ENCODE data around the gene CYP2A6. TPM values are rescaled to one million over a fixed set of nuclear protein-coding genes. Genes with fewer than 3 reads are reported as not detected.

CYP2A6 gene
- total and polyA plus RNA-seq, 2 donors = 1.5 TPM; not detected in 1

DNA sequence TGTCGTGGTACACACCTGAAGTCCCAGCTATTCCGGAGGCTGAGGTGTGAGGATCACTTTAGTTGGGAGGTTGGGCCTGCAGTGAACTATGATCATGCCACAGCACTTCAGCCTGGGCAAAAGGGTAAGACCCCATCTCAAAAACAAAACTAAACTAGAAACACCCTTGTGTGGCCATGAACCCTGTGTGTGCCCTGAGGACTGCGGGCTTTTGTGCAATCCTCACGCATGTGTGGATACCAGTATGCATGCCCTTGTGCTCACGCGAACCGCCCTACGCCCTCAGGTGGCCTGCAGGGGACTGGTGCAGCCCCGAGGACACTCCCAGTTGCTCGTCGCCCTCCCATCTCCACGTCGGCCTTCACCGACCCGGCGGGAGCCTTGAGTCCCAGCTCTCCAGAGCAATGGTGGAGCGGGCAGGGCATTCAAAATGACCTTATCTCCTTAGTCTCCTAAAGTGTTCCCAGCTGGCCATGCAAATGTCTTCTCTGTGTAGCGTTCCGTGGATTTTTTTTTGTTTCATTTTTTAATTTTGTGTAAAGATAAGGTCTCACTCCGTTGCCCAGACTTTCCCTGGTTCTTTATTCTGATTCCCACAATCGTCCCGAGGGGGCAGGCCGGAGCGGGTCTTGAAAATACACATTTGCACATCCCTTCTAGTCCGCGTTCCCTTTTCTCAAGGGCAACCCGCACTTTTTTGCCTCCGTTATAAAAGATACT, 52.1 kb downstream of the CYP2A6 start:
- Histone ChIP-seq H3K4me1 (ENCODE audit: insufficient read depth) (no peaks in the 10 kb centered on the region), H3K4me3 (ENCODE audit: low read depth, low read length) (peak overlapping the region; percentile 14), H3K36me3 (ENCODE audit: insufficient read depth) (peaks cover 5% of the 10 kb centered on the region), H3K27ac (ENCODE audit: low read depth) (peak overlapping the region; percentile 75)
- no peak for DNase-seq (ENCODE audit: extremely low spot score)
- 11% methylated on average over 28 of the region's 28 CpGs for WGBS

DNA sequence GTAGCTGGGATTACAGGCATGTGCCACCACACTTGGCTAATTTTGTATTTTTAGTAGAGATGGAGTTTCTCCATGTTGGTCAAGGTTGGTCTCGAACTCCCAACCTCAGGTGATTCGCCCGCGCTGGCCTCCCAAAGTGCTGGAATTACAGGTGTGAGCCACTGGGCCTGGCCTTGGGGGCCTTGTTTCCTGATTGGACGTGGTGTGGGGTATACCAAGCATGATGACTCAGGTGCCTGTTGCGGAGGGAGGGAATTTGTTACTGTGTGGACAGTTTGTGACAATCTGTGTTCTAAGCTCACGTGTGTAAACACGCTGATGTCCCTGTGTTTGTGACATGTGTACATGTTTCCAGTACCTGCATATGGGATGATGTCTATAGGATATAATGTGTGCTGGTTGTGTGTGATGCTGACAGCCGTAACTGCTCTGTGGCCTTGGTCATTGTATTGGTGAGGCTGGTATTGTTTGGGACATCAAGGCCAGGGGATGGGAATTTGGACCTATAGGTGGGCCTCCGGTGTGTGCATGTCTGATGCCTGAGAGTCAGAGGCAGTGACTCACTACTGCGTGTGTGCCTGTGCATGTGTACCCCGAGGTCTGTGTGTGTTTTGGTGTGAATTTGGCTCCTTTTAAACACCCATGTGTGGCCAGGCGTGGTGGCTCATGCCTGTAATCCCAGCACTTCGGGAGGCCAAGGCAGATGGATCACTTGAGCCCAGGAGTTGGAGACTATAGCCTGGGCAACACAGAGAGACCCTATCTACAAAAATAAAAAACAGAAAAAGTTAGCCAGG, 52.9 kb downstream of the CYP2A6 start:
- H3K36me3 ChIP-seq (ENCODE audit: insufficient read depth) = peaks cover 6% of the 10 kb centered on the region
- no peak for DNase-seq (ENCODE audit: extremely low spot score)
- WGBS = 93% methylated on average over 14 of the region's 14 CpGs

More for the DNA sequence above, 52.9 kb downstream of the CYP2A6 start:
- Histone ChIP-seq H3K4me3 (ENCODE audit: low read depth, low read length) (no peak overlapping the region), H3K27ac (ENCODE audit: low read depth) (no peak overlapping the region), H3K4me1 (ENCODE audit: insufficient read depth) (no peaks in the 10 kb centered on the region)

Other genes with a start within 250 kb of the CYP2A6 start
- gene LTBP4, start 249.1 kb downstream of the CYP2A6 start, total RNA-seq = 305 TPM
- gene LTBP4, start 249.1 kb downstream of the CYP2A6 start, polyA plus RNA-seq = 647 TPM
- 22.8 TPM for gene NUMBL, start 159.8 kb downstream of the CYP2A6 start, total RNA-seq
- 63.3 TPM for gene NUMBL, start 159.8 kb downstream of the CYP2A6 start, polyA plus RNA-seq
- 24.4 TPM for gene COQ8B, start 133.6 kb downstream of the CYP2A6 start, total RNA-seq
- gene COQ8B, start 133.6 kb downstream of the CYP2A6 start, polyA plus RNA-seq = 51.6 TPM
- gene ITPKC, start 133.3 kb downstream of the CYP2A6 start, total RNA-seq = 9.3 TPM
- gene ITPKC, start 133.3 kb downstream of the CYP2A6 start, polyA plus RNA-seq = 36.4 TPM
- gene ACTMAP, start 100.0 kb downstream of the CYP2A6 start, total RNA-seq = 0.79 TPM
- gene ACTMAP, start 100.0 kb downstream of the CYP2A6 start, polyA plus RNA-seq = 5.7 TPM
- gene SNRPA, start 99.2 kb downstream of the CYP2A6 start, total RNA-seq = 22.6 TPM
- gene SNRPA, start 99.2 kb downstream of the CYP2A6 start, polyA plus RNA-seq = 67.2 TPM
- 2.9 TPM for gene MIA, start 74.9 kb downstream of the CYP2A6 start, total RNA-seq
- gene MIA, start 74.9 kb downstream of the CYP2A6 start, polyA plus RNA-seq = 11.8 TPM
- 2.7 TPM for gene RAB4B, start 72.2 kb downstream of the CYP2A6 start, total RNA-seq
- gene RAB4B, start 72.2 kb downstream of the CYP2A6 start, polyA plus RNA-seq = 46.2 TPM
- gene EGLN2, start 51.3 kb downstream of the CYP2A6 start, total RNA-seq = 39.5 TPM
- gene EGLN2, start 51.3 kb downstream of the CYP2A6 start, polyA plus RNA-seq = 122 TPM
- gene CYP2A7, start 31.8 kb upstream of the CYP2A6 start, total RNA-seq = not detected
- gene CYP2A7, start 31.8 kb upstream of the CYP2A6 start, polyA plus RNA-seq = 0.49 TPM
- not detected for gene CYP2B6, start 140.8 kb upstream of the CYP2A6 start, total RNA-seq
- 0.38 TPM for gene CYP2B6, start 140.8 kb upstream of the CYP2A6 start, polyA plus RNA-seq
- gene CYP2A13, start 238.0 kb upstream of the CYP2A6 start, total RNA-seq = not detected
- gene CYP2A13, start 238.0 kb upstream of the CYP2A6 start, polyA plus RNA-seq = 0.05 TPM

All from urinary bladder (tissue), 4 donors.